GM12878 (cell line): ENCODE results near the gene BAX.

Experiments used
- ATF7 ChIP-seq: fragments of 450-650 bp; IDR thresholded peaks from 2 replicates; pipeline ENCODE4 v1.6.1; 2016; ENCODE audit warnings: low read depth, mild to moderate bottlenecking
- CREM ChIP-seq: IDR thresholded peaks from 2 replicates; pipeline ENCODE4 v1.6.1; 2014; ENCODE audit warnings: antibody characterized with exemption, low read depth
- CTCF ChIP-seq, 3 experiments: IDR thresholded peaks in 2 of 3; conservative IDR thresholded peaks in 1 of 3; 2 replicates each; pipeline ENCODE4 v1.5.1; 2011; ENCODE audit warnings: low read depth in 3 of 3, low read length in 3 of 3, mild to moderate bottlenecking in 3 of 3, control low read depth in 2 of 3, moderate library complexity in 2 of 3, inconsistent platforms in 1 of 3, mixed read lengths in 1 of 3; ENCODE audit not compliant: control insufficient read depth in 2 of 3, insufficient read depth in 1 of 3; ENCODE audit errors: extremely low read depth in 1 of 3
- FOXM1 ChIP-seq: IDR thresholded peaks from 2 replicates; pipeline ENCODE4 v1.6.1; 2012; ENCODE audit warnings: low read depth, mild to moderate bottlenecking, inconsistent platforms, low read length, moderate library complexity
- GABPA ChIP-seq: IDR thresholded peaks from 2 replicates; pipeline ENCODE4 v1.6.1; 2014; ENCODE audit warnings: antibody characterized with exemption, low read depth, mild to moderate bottlenecking, inconsistent platforms
- HDGF ChIP-seq: fragments of 450-650 bp; IDR thresholded peaks from 2 replicates; pipeline ENCODE4 v1.6.1; 2016; ENCODE audit warnings: antibody characterized with exemption
- PAX8 ChIP-seq: fragments of 450-650 bp; IDR thresholded peaks from 2 replicates; pipeline ENCODE4 v1.6.1; 2017; ENCODE audit warnings: mild to moderate bottlenecking, moderate library complexity
- POLR2A ChIP-seq: IDR thresholded peaks from 2 replicates; pipeline ENCODE4 v1.6.1; 2011; ENCODE audit warnings: low read depth, mild to moderate bottlenecking, low read length
- POLR2AphosphoS2 ChIP-seq: IDR thresholded peaks from 2 replicates; pipeline ENCODE4 v1.6.1; 2011; ENCODE audit warnings: low read depth, mild to moderate bottlenecking, low read length, improper control_type of control experiment, moderate library complexity
- REST ChIP-seq: IDR thresholded peaks from 2 replicates; pipeline ENCODE4 v1.6.1; 2012; ENCODE audit warnings: mild to moderate bottlenecking, low read depth, low read length
- SMC3 ChIP-seq: IDR thresholded peaks from 2 replicates; pipeline ENCODE4 v1.6.1; 2011; ENCODE audit warnings: low read length, improper control_type of control experiment, borderline replicate concordance
- ZNF207 ChIP-seq: fragments of 450-650 bp; IDR thresholded peaks from 2 replicates; pipeline ENCODE4 v1.6.1; 2014; ENCODE audit warnings: antibody characterized with exemption, mild to moderate bottlenecking, borderline replicate concordance
- TF ChIP-seq, protein P1 (sequence below): IDR thresholded peaks from 2 replicates; pipeline ENCODE4 v1.6.1; 2012; ENCODE audit warnings: low read depth, low read length, improper control_type of control experiment
- TF ChIP-seq, protein P2 (sequence below): fragments of 450-650 bp; IDR thresholded peaks from 2 replicates; pipeline ENCODE4 v1.6.1; 2016; ENCODE audit warnings: mild to moderate bottlenecking

DNA sequence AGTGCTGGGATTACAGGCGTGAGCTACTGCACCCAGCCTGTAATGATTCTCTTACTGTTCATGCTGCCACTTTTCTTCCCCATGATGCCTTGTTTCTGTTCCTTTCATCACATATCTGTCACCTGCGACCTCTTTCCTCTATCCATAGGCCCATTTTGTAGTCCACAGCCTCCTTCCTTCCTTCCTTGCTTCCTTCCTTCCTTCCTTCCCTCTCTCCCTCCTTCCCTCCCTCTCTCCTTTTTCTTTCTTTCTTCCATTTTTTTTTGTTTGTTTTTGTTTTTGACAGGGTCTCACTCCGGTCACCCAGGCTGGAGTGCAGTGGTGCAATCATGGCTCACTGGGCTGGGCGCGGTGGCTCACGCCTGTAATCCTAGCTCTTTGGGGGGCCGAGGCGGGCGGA is 34.2 kb downstream of the BAX start:
- TF ChIP-seq CTCF (IDR thresholded peaks at IDR 0.05 in 2 of 3, conservative IDR thresholded peaks at IDR 0.05 in 1 of 3; ENCODE audit: control insufficient read depth in 2 of 3, extremely low read depth in 1 of 3, insufficient read depth in 1 of 3, low read depth in 3 of 3, low read length in 3 of 3): no peak
- no peak for TF ChIP-seq PAX8
- no peak for TF ChIP-seq POLR2A
- TF ChIP-seq FOXM1: no peak
- no peak for TF ChIP-seq REST
- no peak for TF ChIP-seq GABPA
- TF ChIP-seq, protein P1, sequence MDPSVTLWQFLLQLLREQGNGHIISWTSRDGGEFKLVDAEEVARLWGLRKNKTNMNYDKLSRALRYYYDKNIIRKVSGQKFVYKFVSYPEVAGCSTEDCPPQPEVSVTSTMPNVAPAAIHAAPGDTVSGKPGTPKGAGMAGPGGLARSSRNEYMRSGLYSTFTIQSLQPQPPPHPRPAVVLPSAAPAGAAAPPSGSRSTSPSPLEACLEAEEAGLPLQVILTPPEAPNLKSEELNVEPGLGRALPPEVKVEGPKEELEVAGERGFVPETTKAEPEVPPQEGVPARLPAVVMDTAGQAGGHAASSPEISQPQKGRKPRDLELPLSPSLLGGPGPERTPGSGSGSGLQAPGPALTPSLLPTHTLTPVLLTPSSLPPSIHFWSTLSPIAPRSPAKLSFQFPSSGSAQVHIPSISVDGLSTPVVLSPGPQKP: no peak
- TF ChIP-seq, protein P2, sequence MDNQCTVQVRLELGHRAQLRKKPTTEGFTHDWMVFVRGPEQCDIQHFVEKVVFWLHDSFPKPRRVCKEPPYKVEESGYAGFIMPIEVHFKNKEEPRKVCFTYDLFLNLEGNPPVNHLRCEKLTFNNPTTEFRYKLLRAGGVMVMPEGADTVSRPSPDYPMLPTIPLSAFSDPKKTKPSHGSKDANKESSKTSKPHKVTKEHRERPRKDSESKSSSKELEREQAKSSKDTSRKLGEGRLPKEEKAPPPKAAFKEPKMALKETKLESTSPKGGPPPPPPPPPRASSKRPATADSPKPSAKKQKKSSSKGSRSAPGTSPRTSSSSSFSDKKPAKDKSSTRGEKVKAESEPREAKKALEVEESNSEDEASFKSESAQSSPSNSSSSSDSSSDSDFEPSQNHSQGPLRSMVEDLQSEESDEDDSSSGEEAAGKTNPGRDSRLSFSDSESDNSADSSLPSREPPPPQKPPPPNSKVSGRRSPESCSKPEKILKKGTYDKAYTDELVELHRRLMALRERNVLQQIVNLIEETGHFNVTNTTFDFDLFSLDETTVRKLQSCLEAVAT: no peak
- no peak for TF ChIP-seq SMC3
- TF ChIP-seq CREM: no peak
- TF ChIP-seq ZNF207: no peak
- TF ChIP-seq POLR2AphosphoS2: no peak
- no peak for TF ChIP-seq HDGF
- TF ChIP-seq ATF7: no peak
